ENCODE data around the gene ARHGAP15. TPM values are rescaled to one million over a fixed set of nuclear protein-coding genes. Genes with fewer than 3 reads are reported as not detected.

ARHGAP15 gene
- total RNA-seq, 1 experiment from 2014 or later, result 0.42 TPM

DNA sequence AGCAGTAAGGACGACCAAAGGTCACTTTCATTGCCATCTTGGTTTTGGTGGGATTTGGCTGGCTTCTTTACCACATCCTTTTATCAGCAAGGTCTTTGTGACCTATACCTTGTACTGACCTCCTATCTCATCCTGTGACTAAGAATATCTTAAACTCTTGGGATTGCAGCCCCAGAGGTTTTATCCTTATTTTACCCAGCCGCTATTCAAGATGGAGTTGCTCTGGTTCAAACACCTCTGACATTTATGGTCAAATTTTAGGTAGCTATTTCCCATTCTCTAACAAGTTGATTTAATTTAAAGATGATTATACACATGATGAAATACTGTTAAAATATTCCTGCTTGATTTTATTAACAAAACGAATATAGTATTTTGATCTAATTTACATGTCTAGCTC lies 326.1 kb downstream of the ARHGAP15 start:
- BruUV-seq (replicated peaks), result no TSS peak
- no peaks in the 10 kb centered on the region for H3K4me1 ChIP-seq (ENCODE audit: control insufficient read depth in 1 of 2, insufficient read depth in 2 of 2, low read length in 2 of 2)
- CTCF ChIA-PET, result no interaction called here

DNA sequence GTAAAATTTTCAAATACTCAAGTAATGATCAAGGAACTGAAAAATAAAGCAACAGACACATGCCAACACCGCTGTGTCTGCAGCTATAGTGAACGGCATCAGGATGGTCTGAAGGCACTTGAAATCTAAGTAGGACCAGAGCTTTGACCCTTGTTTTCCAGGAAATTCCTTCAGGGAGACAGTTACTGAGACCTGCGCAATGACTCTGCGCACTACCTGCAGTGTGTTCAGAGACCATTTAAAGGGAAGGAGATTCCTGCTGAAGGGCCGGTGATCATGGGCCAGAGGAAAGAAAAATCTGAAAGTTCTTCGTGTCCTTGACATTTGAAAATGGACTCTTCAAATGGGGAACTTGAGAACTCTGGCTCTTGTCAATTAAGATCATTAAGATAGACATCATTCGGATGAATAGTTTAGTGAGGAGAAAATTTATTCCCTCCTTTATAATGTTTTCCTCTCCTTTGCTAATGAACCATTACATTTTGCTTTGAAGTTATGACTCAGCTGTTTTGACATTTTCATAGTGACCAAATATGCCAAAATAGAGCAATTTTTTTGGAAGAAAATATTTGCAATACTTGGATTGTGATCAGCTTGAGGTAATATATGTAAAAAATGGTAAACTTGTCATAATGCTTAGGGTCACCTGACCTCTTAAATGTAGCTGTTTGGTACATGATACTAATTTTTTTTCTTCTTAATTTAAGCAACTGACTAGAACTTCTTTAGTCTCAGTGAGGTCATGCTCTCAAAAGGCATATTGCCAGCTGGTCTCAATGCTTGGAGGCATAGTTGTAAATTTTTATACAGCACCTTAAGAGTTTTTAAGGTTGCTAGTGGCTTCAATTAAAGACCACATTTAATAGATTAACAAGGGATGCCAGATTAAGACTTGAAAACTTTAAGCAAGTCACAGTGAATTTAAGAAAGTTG lies 329.3 kb downstream of the ARHGAP15 start:
- BruUV-seq (replicated peaks), result no TSS peak
- ChIA-PET RAD21 (ENCODE audit: low non-redundant PET in 1 of 2, low total read pairs in 2 of 2, uncharacterized antibody in 2 of 2, unreplicated experiment in 2 of 2) (no interaction called here), POLR2A (no interaction called here), CTCF (no interaction called here)
- no peaks in the 10 kb centered on the region for H3K36me3 ChIP-seq (ENCODE audit: control insufficient read depth in 1 of 2, insufficient read depth in 2 of 2, low read length in 2 of 2)
- H3K9me2 ChIP-seq (ENCODE audit: insufficient read depth), result no peaks in the 10 kb centered on the region
- no peak overlapping the region for H3K4me3 ChIP-seq (replicated peaks in 1 of 2; ENCODE audit: low read depth in 1 of 2, low read length in 2 of 2)
- H2AFZ ChIP-seq (ENCODE audit: low read depth, low read length, poor library complexity, severe bottlenecking), result no peak overlapping the region
- no peak overlapping the region for H3K4me2 ChIP-seq (ENCODE audit: low read length)
- H3K27ac ChIP-seq (ENCODE audit: low read depth, low read length), result no peak overlapping the region
- no peak for ATAC-seq
- DNase-seq (ENCODE audit: low read depth, low spot score), result no peak
- no peaks in the 10 kb centered on the region for H3K4me1 ChIP-seq (ENCODE audit: control insufficient read depth in 1 of 2, insufficient read depth in 2 of 2, low read length in 2 of 2)
- no peaks in the 10 kb centered on the region for H4K20me1 ChIP-seq (ENCODE audit: insufficient read depth)
- H3K27me3 ChIP-seq (ENCODE audit: insufficient read depth, low read length), result no peaks in the 10 kb centered on the region
- no peak overlapping the region for H3K9ac ChIP-seq (ENCODE audit: low read length)
- no peak for TF ChIP-seq FOSL1 (IDR thresholded peaks at IDR 0.05; ENCODE audit: low read depth)
- no peak for TF ChIP-seq POLR2A (IDR thresholded peaks at IDR 0.05; ENCODE audit: borderline replicate concordance, extremely low read depth, insufficient read depth, insufficient read length)
- no peak for TF ChIP-seq POLR2AphosphoS5 (IDR thresholded peaks at IDR 0.05; ENCODE audit: low read depth, low read length)
- TF ChIP-seq RAD21 (IDR thresholded peaks at IDR 0.05; ENCODE audit: low read depth), result no peak
- TF ChIP-seq, protein P1, sequence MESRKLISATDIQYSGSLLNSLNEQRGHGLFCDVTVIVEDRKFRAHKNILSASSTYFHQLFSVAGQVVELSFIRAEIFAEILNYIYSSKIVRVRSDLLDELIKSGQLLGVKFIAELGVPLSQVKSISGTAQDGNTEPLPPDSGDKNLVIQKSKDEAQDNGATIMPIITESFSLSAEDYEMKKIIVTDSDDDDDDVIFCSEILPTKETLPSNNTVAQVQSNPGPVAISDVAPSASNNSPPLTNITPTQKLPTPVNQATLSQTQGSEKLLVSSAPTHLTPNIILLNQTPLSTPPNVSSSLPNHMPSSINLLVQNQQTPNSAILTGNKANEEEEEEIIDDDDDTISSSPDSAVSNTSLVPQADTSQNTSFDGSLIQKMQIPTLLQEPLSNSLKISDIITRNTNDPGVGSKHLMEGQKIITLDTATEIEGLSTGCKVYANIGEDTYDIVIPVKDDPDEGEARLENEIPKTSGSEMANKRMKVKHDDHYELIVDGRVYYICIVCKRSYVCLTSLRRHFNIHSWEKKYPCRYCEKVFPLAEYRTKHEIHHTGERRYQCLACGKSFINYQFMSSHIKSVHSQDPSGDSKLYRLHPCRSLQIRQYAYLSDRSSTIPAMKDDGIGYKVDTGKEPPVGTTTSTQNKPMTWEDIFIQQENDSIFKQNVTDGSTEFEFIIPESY (IDR thresholded peaks at IDR 0.05; ENCODE audit: extremely low read depth, insufficient replicate concordance, low read length), result no peak
- no peak for TF ChIP-seq JUND (IDR thresholded peaks at IDR 0.05)
- no peak for TF ChIP-seq YY1 (IDR thresholded peaks at IDR 0.05; ENCODE audit: extremely low read depth, insufficient replicate concordance, low read depth, low read length)
- TF ChIP-seq, protein P2, sequence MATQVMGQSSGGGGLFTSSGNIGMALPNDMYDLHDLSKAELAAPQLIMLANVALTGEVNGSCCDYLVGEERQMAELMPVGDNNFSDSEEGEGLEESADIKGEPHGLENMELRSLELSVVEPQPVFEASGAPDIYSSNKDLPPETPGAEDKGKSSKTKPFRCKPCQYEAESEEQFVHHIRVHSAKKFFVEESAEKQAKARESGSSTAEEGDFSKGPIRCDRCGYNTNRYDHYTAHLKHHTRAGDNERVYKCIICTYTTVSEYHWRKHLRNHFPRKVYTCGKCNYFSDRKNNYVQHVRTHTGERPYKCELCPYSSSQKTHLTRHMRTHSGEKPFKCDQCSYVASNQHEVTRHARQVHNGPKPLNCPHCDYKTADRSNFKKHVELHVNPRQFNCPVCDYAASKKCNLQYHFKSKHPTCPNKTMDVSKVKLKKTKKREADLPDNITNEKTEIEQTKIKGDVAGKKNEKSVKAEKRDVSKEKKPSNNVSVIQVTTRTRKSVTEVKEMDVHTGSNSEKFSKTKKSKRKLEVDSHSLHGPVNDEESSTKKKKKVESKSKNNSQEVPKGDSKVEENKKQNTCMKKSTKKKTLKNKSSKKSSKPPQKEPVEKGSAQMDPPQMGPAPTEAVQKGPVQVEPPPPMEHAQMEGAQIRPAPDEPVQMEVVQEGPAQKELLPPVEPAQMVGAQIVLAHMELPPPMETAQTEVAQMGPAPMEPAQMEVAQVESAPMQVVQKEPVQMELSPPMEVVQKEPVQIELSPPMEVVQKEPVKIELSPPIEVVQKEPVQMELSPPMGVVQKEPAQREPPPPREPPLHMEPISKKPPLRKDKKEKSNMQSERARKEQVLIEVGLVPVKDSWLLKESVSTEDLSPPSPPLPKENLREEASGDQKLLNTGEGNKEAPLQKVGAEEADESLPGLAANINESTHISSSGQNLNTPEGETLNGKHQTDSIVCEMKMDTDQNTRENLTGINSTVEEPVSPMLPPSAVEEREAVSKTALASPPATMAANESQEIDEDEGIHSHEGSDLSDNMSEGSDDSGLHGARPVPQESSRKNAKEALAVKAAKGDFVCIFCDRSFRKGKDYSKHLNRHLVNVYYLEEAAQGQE (IDR thresholded peaks at IDR 0.05; ENCODE audit: low read depth), result no peak
- no peak for TF ChIP-seq ZNF274 (IDR thresholded peaks at IDR 0.05; ENCODE audit: low read depth, low read length)
- no peak for TF ChIP-seq CBX3 (IDR thresholded peaks at IDR 0.05; ENCODE audit: low read depth)
- TF ChIP-seq, protein P3, sequence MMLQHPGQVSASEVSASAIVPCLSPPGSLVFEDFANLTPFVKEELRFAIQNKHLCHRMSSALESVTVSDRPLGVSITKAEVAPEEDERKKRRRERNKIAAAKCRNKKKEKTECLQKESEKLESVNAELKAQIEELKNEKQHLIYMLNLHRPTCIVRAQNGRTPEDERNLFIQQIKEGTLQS (IDR thresholded peaks at IDR 0.05), result no peak
- TF ChIP-seq EZH2phosphoT487 (IDR thresholded peaks at IDR 0.05; ENCODE audit: borderline replicate concordance), result no peak
- TF ChIP-seq SP1 (IDR thresholded peaks at IDR 0.05; ENCODE audit: low read depth), result no peak
- TF ChIP-seq SRF (IDR thresholded peaks at IDR 0.05; ENCODE audit: low read depth), result no peak
- no peaks in the 10 kb centered on the region for H3K9me3 ChIP-seq (ENCODE audit: control insufficient read depth in 1 of 2, insufficient read depth in 1 of 2, low read depth in 1 of 2, low read length in 2 of 2)
- H3K79me2 ChIP-seq (ENCODE audit: insufficient read depth, low read length), result no peaks in the 10 kb centered on the region
- intact Hi-C loops (cut with micrococcal nuclease), result no loop called here

More for the DNA sequence above, 326.1 kb downstream of the ARHGAP15 start:
- no peaks in the 10 kb centered on the region for H3K9me3 ChIP-seq (ENCODE audit: control insufficient read depth in 1 of 2, insufficient read depth in 1 of 2, low read depth in 1 of 2, low read length in 2 of 2)
- no peaks in the 10 kb centered on the region for H3K36me3 ChIP-seq (ENCODE audit: control insufficient read depth in 1 of 2, insufficient read depth in 2 of 2, low read length in 2 of 2)
- no peak overlapping the region for H3K4me3 ChIP-seq (replicated peaks in 1 of 2; ENCODE audit: low read depth in 1 of 2, low read length in 2 of 2)
- no peaks in the 10 kb centered on the region for H3K79me2 ChIP-seq (ENCODE audit: insufficient read depth, low read length)
- H3K27ac ChIP-seq (ENCODE audit: low read depth, low read length), result no peak overlapping the region
- ATAC-seq (no peak), DNase-seq (ENCODE audit: low read depth, low spot score) (no peak)
- no peak overlapping the region for H3K9ac ChIP-seq (ENCODE audit: low read length)
- intact Hi-C loops (cut with micrococcal nuclease), result no loop called here
- H3K27me3 ChIP-seq (ENCODE audit: insufficient read depth, low read length), result no peaks in the 10 kb centered on the region
- H3K9me2 ChIP-seq (ENCODE audit: insufficient read depth), result no peaks in the 10 kb centered on the region
- no peak overlapping the region for H2AFZ ChIP-seq (ENCODE audit: low read depth, low read length, poor library complexity, severe bottlenecking)
- TF ChIP-seq EGR1 (IDR thresholded peaks at IDR 0.05; ENCODE audit: low read depth), result no peak
- no peak overlapping the region for H3K4me2 ChIP-seq (ENCODE audit: low read length)
- H4K20me1 ChIP-seq (ENCODE audit: insufficient read depth), result no peaks in the 10 kb centered on the region
- POLR2A ChIA-PET, result no interaction called here
- RAD21 ChIA-PET (ENCODE audit: low non-redundant PET in 1 of 2, low total read pairs in 2 of 2, uncharacterized antibody in 2 of 2, unreplicated experiment in 2 of 2), result no interaction called here
